MCF 10A (cell line): ENCODE data around the gene CARS1. TPM values are rescaled to one million over a fixed set of nuclear protein-coding genes. Genes with fewer than 3 reads are reported as not detected.

ENCODE experiments used
- BruUV-seq: library from RNA; stranded (reverse); fragments of 400-500 nt; replicated peaks from 2 replicates; lab custom pipeline; 2021; lab: Mats Ljungman, UMichigan
- CTCF ChIA-PET: fragments of 300-600 bp; sonication (Branson Sonifier 250); formaldehyde crosslinking; extraction: SDS; loops from one replicate; lab custom pipeline; 2021; ENCODE audit warnings: antibody characterized with exemption, inconsistent platforms; lab: Yijun Ruan, JAX
- POLR2A ChIA-PET: fragments of 300-600, 350-650 bp; sonication (Branson Sonifier 250); formaldehyde crosslinking; extraction: SDS; loops from one replicate; lab custom pipeline; 2020; ENCODE audit warnings: antibody characterized with exemption, inconsistent platforms; lab: Yijun Ruan, JAX
- DNase-seq: peaks from one replicate; pipeline ENCODE4 v3.0.0-alpha.2; 2018; ENCODE audit not compliant: unreplicated experiment
- H3K27ac Mint-ChIP-seq: one replicate; pipeline ENCODE4 v1.8.0; 2022; ENCODE audit warnings: mild to moderate bottlenecking, low read depth, mixed read lengths; ENCODE audit not compliant: unreplicated experiment
- H3K27me3 Mint-ChIP-seq: one replicate; pipeline ENCODE4 v1.8.0; 2022; ENCODE audit warnings: mixed read lengths; ENCODE audit not compliant: insufficient read depth, unreplicated experiment
- H3K36me3 Mint-ChIP-seq: one replicate; pipeline ENCODE4 v1.8.0; 2022; ENCODE audit warnings: mild to moderate bottlenecking, moderate library complexity, mixed read lengths; ENCODE audit not compliant: insufficient read depth, unreplicated experiment
- H3K4me1 Mint-ChIP-seq: one replicate; pipeline ENCODE4 v1.8.0; 2022; ENCODE audit warnings: mixed read lengths; ENCODE audit not compliant: insufficient read depth, unreplicated experiment
- H3K4me3 Mint-ChIP-seq: one replicate; pipeline ENCODE4 v1.8.0; 2022; ENCODE audit warnings: mild to moderate bottlenecking, moderate library complexity, mixed read lengths; ENCODE audit not compliant: unreplicated experiment
- H3K9me3 Mint-ChIP-seq: one replicate; pipeline ENCODE4 v1.8.0; 2022; ENCODE audit warnings: mixed read lengths; ENCODE audit not compliant: unreplicated experiment
- intact Hi-C: fragments of 100-400 bp; cut with micrococcal nuclease; formaldehyde crosslinking; loops from 2 replicates; pipeline ENCODE4 v1.14.1; 2022
- total RNA-seq: library from RNA; stranded (reverse); gene quantifications from 2 replicates; pipeline ENCODE4 v1.2.3, GENCODE V29; 2022
- TF ChIP-seq, protein P1 (sequence below): fragments of 200-600 bp; IDR thresholded peaks from one replicate; pipeline ENCODE4 v1.8.0; 2022; ENCODE audit warnings: antibody characterized with exemption, mild to moderate bottlenecking; ENCODE audit not compliant: unreplicated experiment

CARS1 gene
- total RNA-seq, 1 experiment from 2014 or later = 150 TPM

DNA sequence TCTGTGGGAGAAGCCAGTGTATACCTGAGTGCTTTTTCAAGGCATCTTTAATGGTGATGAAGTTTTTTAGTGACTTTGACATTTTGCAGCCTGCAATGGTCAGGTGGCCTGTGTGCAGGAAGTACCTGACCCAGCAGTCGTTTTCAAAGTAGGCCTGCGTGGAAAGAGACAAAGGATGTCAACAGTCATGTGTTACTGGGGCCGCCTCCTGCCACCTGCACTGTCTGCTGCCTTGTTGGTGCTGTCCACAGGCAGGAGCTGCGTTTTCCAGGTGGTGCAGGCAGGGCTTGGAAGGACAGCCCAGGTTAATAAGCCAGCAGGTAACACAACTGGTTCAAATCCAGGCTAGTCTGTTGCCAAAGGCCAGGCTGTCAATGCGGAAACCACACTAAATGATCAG, 38.6 kb downstream of the CARS1 start:
- H3K27me3 Mint-ChIP-seq = no peaks in the 10 kb centered on the region
- DNase-seq = no peak
- no peak overlapping the region for H3K27ac Mint-ChIP-seq
- H3K36me3 Mint-ChIP-seq = peaks cover 85% of the 10 kb centered on the region
- intact Hi-C loops = no loop called here
- H3K4me3 Mint-ChIP-seq = no peak overlapping the region
- ChIA-PET POLR2A (no interaction called here), CTCF (no interaction called here)
- peaks cover 16% of the 10 kb centered on the region for H3K4me1 Mint-ChIP-seq
- no TSS peak for BruUV-seq
- H3K9me3 Mint-ChIP-seq = no peaks in the 10 kb centered on the region
- TF ChIP-seq, protein P1, sequence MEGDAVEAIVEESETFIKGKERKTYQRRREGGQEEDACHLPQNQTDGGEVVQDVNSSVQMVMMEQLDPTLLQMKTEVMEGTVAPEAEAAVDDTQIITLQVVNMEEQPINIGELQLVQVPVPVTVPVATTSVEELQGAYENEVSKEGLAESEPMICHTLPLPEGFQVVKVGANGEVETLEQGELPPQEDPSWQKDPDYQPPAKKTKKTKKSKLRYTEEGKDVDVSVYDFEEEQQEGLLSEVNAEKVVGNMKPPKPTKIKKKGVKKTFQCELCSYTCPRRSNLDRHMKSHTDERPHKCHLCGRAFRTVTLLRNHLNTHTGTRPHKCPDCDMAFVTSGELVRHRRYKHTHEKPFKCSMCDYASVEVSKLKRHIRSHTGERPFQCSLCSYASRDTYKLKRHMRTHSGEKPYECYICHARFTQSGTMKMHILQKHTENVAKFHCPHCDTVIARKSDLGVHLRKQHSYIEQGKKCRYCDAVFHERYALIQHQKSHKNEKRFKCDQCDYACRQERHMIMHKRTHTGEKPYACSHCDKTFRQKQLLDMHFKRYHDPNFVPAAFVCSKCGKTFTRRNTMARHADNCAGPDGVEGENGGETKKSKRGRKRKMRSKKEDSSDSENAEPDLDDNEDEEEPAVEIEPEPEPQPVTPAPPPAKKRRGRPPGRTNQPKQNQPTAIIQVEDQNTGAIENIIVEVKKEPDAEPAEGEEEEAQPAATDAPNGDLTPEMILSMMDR = no peak

DNA sequence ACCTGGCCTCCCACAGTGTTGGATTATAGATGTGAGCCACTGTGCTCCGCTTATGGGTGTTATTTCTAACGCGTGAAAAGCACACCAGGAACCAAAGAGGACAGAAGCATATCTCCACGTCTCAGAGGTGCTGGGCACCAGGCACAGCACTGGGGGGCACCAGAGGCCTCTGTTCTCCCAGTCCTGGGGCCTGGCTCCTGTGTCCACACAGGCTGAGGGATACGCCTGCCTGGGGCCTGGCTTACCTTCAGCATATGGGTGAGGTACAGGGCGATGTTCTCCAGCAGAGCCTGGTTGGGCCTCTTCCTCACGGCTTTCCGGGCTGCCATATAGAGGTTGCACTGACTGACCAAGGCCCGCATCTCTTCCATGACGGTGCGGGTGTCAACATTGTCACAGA, 40.4 kb downstream of the CARS1 start:
- Mint-ChIP-seq H3K4me3 (no peak overlapping the region), H3K9me3 (no peaks in the 10 kb centered on the region), H3K36me3 (peaks cover 92% of the 10 kb centered on the region), H3K27me3 (no peaks in the 10 kb centered on the region), H3K4me1 (no peaks in the 10 kb centered on the region), H3K27ac (no peak overlapping the region)
- DNase-seq = no peak
- BruUV-seq = no TSS peak
- TF ChIP-seq, protein P1 = no peak
- ChIA-PET POLR2A (no interaction called here), CTCF (interaction anchor here (0.8 to 1.7 kb wide), 2 partner anchors 21 to 42 kb away, joined by 4 to 6 read pairs; no protein-coding TSS in a partner anchor)
- intact Hi-C loops = no loop called here

DNA sequence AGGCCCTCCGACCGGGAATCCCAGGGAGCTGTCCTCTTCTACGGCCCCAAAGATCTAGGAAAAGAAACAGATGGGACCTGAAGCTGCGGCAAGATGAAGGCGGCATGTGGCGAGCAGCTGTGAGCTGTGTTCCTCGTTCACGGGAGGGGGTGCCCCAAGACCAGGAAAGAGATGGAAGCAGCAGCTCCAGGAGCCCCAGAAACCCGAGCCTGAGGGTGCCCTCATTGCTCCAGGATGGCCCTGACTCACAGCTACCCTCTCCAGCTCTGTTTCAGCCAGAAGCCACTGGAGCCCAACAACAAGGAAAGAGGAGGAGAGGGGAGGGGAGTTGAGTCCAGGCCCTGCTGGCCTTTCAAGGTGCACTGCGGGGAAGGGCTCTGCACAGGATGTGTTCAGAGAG, 41.4 kb downstream of the CARS1 start:
- DNase-seq = no peak
- H3K4me1 Mint-ChIP-seq = no peaks in the 10 kb centered on the region
- CTCF ChIA-PET = interaction anchor here (1.4 to 2.4 kb wide), 4 partner anchors 12 to 41 kb away, joined by 5 to 13 read pairs (median 6); no protein-coding TSS in a partner anchor
- H3K27ac Mint-ChIP-seq = no peak overlapping the region
- H3K9me3 Mint-ChIP-seq = no peaks in the 10 kb centered on the region
- BruUV-seq = no TSS peak
- peaks cover 91% of the 10 kb centered on the region for H3K36me3 Mint-ChIP-seq
- no peak overlapping the region for H3K4me3 Mint-ChIP-seq
- POLR2A ChIA-PET = interaction anchor here (6.1 kb wide), 1 partner anchor 14 kb away, joined by 47 read pairs; no protein-coding TSS in a partner anchor
- TF ChIP-seq, protein P1 = no peak
- H3K27me3 Mint-ChIP-seq = no peaks in the 10 kb centered on the region
- intact Hi-C loops = no loop called here

DNA sequence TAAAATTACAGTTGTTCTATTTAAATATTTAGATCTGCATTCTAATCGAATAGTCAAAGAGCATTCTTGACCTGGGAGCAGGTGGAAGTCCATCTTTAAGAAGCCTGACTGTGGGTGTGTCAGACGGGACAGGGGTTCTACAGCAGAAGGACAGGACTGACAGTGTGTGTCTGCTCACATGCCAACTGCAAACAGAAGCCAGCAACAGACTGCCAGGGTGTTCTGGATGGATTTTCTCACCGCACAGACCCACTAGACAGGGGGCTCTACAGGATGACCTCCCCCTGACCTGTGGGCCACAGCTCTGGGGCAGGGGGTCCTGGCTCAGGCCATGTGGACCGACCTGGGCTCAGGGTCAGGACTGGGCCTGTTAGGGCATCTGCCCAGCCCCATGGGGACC, 42.3 kb downstream of the CARS1 start:
- no peaks in the 10 kb centered on the region for H3K27me3 Mint-ChIP-seq
- H3K9me3 Mint-ChIP-seq = no peaks in the 10 kb centered on the region
- no peak for DNase-seq
- ChIA-PET CTCF (interaction anchor here (1.3 to 2.4 kb wide), 6 partner anchors 11 to 127 kb away, joined by 4 to 13 read pairs (median 4); no protein-coding TSS in a partner anchor), POLR2A (interaction anchor here (1.2 to 6.1 kb wide), 3 partner anchors 13 to 26 kb away, joined by 3 to 47 read pairs (median 6); no protein-coding TSS in a partner anchor)
- BruUV-seq = no TSS peak
- H3K4me3 Mint-ChIP-seq = no peak overlapping the region
- H3K27ac Mint-ChIP-seq = no peak overlapping the region
- peaks cover 90% of the 10 kb centered on the region for H3K36me3 Mint-ChIP-seq
- intact Hi-C loops = no loop called here
- H3K4me1 Mint-ChIP-seq = no peaks in the 10 kb centered on the region
- TF ChIP-seq, protein P1 = no peak
